ENCODE results near the gene TAS2R39. TPM values are rescaled to one million over a fixed set of nuclear protein-coding genes. Genes with fewer than 3 reads are reported as not detected.

Gene TAS2R39
- total and polyA plus RNA-seq, 4 donors = not detected

- H3K27ac ChIP-seq (ENCODE audit: low read depth in 1 of 2, low read length in 2 of 2) = no peak overlapping the region
- no peaks in the 10 kb centered on the region for H3K36me3 ChIP-seq (ENCODE audit: control insufficient read depth in 4 of 4, insufficient read depth in 3 of 4, low read depth in 1 of 4, low read length in 3 of 4)
- H3K27me3 ChIP-seq (ENCODE audit: control insufficient read depth in 4 of 4, insufficient read depth in 4 of 4, low read length in 3 of 4) = no peaks in the 10 kb centered on the region
- TF ChIP-seq CTCF (IDR thresholded peaks at IDR 0.05; ENCODE audit: low read depth, low read length, missing input control) (no peak), RXRA (IDR thresholded peaks at IDR 0.05) (no peak), MAX (IDR thresholded peaks at IDR 0.05) (no peak), FOXA1 (IDR thresholded peaks at IDR 0.05) (no peak), HNF4G (IDR thresholded peaks at IDR 0.05) (no peak)
- H3K9ac ChIP-seq (ENCODE audit: low read depth in 1 of 2, low read length in 2 of 2) = no peak overlapping the region
- no peak overlapping the region for H3K4me3 ChIP-seq (ENCODE audit: low read depth in 1 of 3, low read length in 3 of 3)
- no peaks in the 10 kb centered on the region for H3K4me1 ChIP-seq (ENCODE audit: control insufficient read depth in 4 of 4, insufficient read depth in 4 of 4, low read length in 3 of 4)
- WGBS = 66% methylated on average over 9 of the region's 9 CpGs
- H3K9me3 ChIP-seq (ENCODE audit: control insufficient read depth in 4 of 4, low read length in 3 of 4) = no peaks in the 10 kb centered on the region
- no peak for DNase-seq (ENCODE audit: low spot score)
These were observed 46.0 kb downstream of the TAS2R39 start for GRCh38 chr7:143229054-143229790.

- Histone ChIP-seq H3K27me3 (ENCODE audit: control insufficient read depth in 4 of 4, insufficient read depth in 4 of 4, low read length in 3 of 4) (no peaks in the 10 kb centered on the region), H3K9ac (ENCODE audit: low read depth in 1 of 2, low read length in 2 of 2) (no peak overlapping the region), H3K4me1 (ENCODE audit: control insufficient read depth in 4 of 4, insufficient read depth in 4 of 4, low read length in 3 of 4) (no peaks in the 10 kb centered on the region), H3K4me3 (ENCODE audit: low read depth in 1 of 3, low read length in 3 of 3) (no peak overlapping the region), H3K36me3 (ENCODE audit: control insufficient read depth in 4 of 4, insufficient read depth in 3 of 4, low read depth in 1 of 4, low read length in 3 of 4) (no peaks in the 10 kb centered on the region), H3K9me3 (ENCODE audit: control insufficient read depth in 4 of 4, low read length in 3 of 4) (no peaks in the 10 kb centered on the region), H3K27ac (ENCODE audit: low read depth in 1 of 2, low read length in 2 of 2) (no peak overlapping the region)
- no peak for TF ChIP-seq NR2F2 (IDR thresholded peaks at IDR 0.05)
- no peak for TF ChIP-seq YY1 (IDR thresholded peaks at IDR 0.05)
- TF ChIP-seq GABPA (IDR thresholded peaks at IDR 0.05 in 1 of 2, conservative IDR thresholded peaks at IDR 0.05 in 1 of 2) = no peak
- no peak for TF ChIP-seq HNF4A (conservative IDR thresholded peaks at IDR 0.05)
- no peak for TF ChIP-seq TAF1 (conservative IDR thresholded peaks at IDR 0.05)
- no peak for TF ChIP-seq RXRA (IDR thresholded peaks at IDR 0.05)
- no peak for TF ChIP-seq FOXA2 (IDR thresholded peaks at IDR 0.05)
- no peak for TF ChIP-seq RAD21 (IDR thresholded peaks at IDR 0.05)
- no peak for TF ChIP-seq EGR1 (IDR thresholded peaks at IDR 0.05; ENCODE audit: low read depth in 2 of 2)
- WGBS = 93% methylated on average over 2 of the region's 2 CpGs
- DNase-seq (ENCODE audit: low spot score) = no peak
These were observed 47.6 kb downstream of the TAS2R39 start for GRCh38 chr7:143230602-143231457.

Small RNA genes lying within 50 kb of the gene (small RNA-seq; reads per million reads assigned to genes)
- gene AC073342.3 = not detected

Other genes with a start within 250 kb of the TAS2R39 start
- under 1 TPM; under 0.01 to 0.23 TPM for gene TRPV5, start 249.7 kb upstream of the TAS2R39 start, total RNA-seq
- gene TRPV5, start 249.7 kb upstream of the TAS2R39 start, polyA plus RNA-seq = not detected
- not detected for gene LLCFC1, start 243.9 kb upstream of the TAS2R39 start, total RNA-seq
- gene LLCFC1, start 243.9 kb upstream of the TAS2R39 start, polyA plus RNA-seq = not detected
- gene KEL, start 221.1 kb upstream of the TAS2R39 start, total RNA-seq = 10 to 100 TPM in 1 of 2 donors, under 1 TPM in 1; 0.42 to 81.0 TPM
- under 1 TPM; 0.18 to 0.31 TPM for gene KEL, start 221.1 kb upstream of the TAS2R39 start, polyA plus RNA-seq
- under 1 TPM in 1 of 2 donors, not detected in 1; 0.08 TPM for gene OR9A2, start 156.3 kb upstream of the TAS2R39 start, total RNA-seq
- not detected for gene OR9A2, start 156.3 kb upstream of the TAS2R39 start, polyA plus RNA-seq
- gene OR6V1, start 131.1 kb upstream of the TAS2R39 start, total RNA-seq = not detected
- not detected for gene OR6V1, start 131.1 kb upstream of the TAS2R39 start, polyA plus RNA-seq
- not detected for gene PIP, start 51.3 kb upstream of the TAS2R39 start, total RNA-seq
- not detected for gene PIP, start 51.3 kb upstream of the TAS2R39 start, polyA plus RNA-seq
- not detected for gene TAS2R40, start 38.6 kb downstream of the TAS2R39 start, total RNA-seq
- not detected for gene TAS2R40, start 38.6 kb downstream of the TAS2R39 start, polyA plus RNA-seq
- gene GSTK1, start 80.0 kb downstream of the TAS2R39 start, total RNA-seq = 100 to 1,000 TPM in 1 of 2 donors, 10 to 100 TPM in 1; 98.9 to 178 TPM
- 100 to 1,000 TPM; 195 to 253 TPM for gene GSTK1, start 80.0 kb downstream of the TAS2R39 start, polyA plus RNA-seq
- gene TMEM139, start 101.5 kb downstream of the TAS2R39 start, total RNA-seq = 1 to 10 TPM; 3.0 to 3.9 TPM
- 1 to 10 TPM; 7.0 to 8.6 TPM for gene TMEM139, start 101.5 kb downstream of the TAS2R39 start, polyA plus RNA-seq
- gene CASP2, start 104.9 kb downstream of the TAS2R39 start, total RNA-seq = 10 to 100 TPM in 1 of 2 donors, 1 to 10 TPM in 1; 4.5 to 11.3 TPM
- 1 to 10 TPM; 3.4 to 3.7 TPM for gene CASP2, start 104.9 kb downstream of the TAS2R39 start, polyA plus RNA-seq
- under 1 TPM in 1 of 2 donors, not detected in 1; 0.08 TPM for gene CLCN1, start 132.7 kb downstream of the TAS2R39 start, total RNA-seq
- gene CLCN1, start 132.7 kb downstream of the TAS2R39 start, polyA plus RNA-seq = under 1 TPM in 1 of 2 donors, not detected in 1; 0.01 TPM
- gene FAM131B, start 179.3 kb downstream of the TAS2R39 start, total RNA-seq = under 1 TPM; 0.08 to 0.14 TPM
- gene FAM131B, start 179.3 kb downstream of the TAS2R39 start, polyA plus RNA-seq = under 1 TPM in 1 of 2 donors, not detected in 1; 0.06 TPM
- gene ZYX, start 197.9 kb downstream of the TAS2R39 start, total RNA-seq = 10 to 100 TPM; 15.4 to 17.2 TPM
- gene ZYX, start 197.9 kb downstream of the TAS2R39 start, polyA plus RNA-seq = 10 to 100 TPM; 15.8 to 49.7 TPM
- 10 to 100 TPM; 12.0 to 21.0 TPM for gene EPHA1, start 225.4 kb downstream of the TAS2R39 start, total RNA-seq
- 10 to 100 TPM; 10.3 to 10.7 TPM for gene EPHA1, start 225.4 kb downstream of the TAS2R39 start, polyA plus RNA-seq